GM19193 (cell line): ENCODE measurements around the gene MGAT5.

Source experiments
- POLR2A ChIP-seq: IDR thresholded peaks from 4 replicates; pipeline ENCODE4 v1.6.1; 2011; ENCODE audit not compliant: insufficient read depth, insufficient read length; ENCODE audit errors: extremely low read depth

MGAT5 gene

GRCh38 chr2:134244587-134244986, 9.3 kb upstream of the MGAT5 start:
- TF ChIP-seq POLR2A: no peak

DNA sequence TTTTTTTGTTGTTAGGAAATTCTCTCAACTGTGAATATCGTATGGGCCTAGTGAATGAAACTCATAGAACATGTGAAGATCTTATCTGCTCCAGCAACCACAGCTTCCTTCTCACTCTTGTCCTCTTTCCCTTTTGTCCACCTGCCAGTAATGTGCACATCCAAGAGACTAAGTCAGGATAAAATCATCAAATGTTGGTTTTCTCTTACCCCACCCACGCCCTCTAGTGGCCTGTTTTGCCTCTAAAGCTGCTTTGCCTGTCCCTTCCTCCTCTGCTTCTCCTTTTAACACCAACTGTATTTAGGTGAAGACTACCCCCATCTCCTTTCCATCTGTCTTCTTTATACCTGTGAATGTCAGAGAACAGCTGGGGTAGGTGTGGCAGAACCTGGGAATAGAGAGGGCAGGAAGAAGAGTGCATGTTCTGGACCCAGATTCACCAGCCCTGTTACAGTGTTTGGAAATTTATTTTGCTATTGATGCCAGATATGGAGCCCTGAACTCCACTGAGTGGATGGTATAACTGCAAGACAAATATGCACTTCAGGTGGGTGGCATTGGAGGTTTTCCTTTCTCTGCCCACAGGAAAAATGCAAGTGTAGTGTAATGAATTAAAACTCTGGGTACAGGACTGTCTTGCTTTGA, 8.4 kb upstream of the MGAT5 start:
- TF ChIP-seq POLR2A: no peak

DNA sequence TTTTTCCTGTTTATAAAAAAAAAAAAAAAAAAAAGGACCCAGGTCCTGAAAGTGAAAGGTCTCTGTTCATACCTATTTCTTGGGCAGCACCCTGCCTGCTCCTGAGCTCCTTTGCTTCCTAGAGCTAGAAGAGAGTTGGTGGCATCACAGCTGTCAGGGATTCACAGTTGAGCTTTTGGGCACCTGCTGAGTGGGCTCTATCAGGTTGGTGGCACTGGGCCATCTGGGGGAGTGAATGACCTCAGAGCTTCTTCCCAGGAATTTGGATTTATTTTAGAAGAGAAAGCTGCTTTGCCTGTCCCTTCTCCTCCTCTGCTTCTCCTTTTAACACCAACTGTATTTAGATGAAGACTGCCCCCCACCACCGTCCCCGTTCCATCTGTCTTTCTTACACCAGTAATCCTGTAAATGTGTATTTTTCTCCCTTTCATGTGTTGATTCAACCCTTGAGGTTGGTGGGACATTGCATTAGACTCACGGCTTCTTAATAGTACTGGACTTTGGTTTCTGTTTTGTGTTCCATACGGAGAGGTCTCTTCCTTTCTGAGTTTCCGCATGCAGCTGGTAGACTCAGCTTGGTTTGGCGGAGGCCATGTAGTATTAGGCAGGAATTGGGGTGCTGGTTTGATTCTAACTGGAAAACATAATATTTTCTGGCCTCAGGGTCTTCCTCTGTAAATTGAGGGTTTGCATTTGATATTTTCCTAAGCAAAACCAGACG, 7.6 kb upstream of the MGAT5 start:
- TF ChIP-seq POLR2A: no peak

DNA sequence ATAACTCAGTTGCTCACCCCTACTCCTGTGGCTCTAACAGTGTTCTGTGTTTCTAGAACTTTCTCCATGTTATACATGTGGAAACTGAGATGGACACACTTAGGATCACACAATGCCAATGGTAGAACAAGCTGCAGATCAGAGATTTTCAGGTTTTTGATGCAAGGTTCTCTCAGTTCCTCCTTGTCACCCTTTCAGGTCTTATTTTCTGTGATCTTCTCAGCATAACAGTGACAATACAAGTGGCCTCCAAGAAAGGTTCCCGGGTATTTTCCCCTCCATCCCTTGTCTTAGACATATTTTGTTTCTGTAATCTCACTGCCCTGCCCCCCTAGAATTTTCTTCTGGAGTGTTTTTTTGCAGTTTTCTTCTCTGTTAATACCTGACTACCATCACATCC, 6.2 kb upstream of the MGAT5 start:
- TF ChIP-seq POLR2A: no peak

DNA sequence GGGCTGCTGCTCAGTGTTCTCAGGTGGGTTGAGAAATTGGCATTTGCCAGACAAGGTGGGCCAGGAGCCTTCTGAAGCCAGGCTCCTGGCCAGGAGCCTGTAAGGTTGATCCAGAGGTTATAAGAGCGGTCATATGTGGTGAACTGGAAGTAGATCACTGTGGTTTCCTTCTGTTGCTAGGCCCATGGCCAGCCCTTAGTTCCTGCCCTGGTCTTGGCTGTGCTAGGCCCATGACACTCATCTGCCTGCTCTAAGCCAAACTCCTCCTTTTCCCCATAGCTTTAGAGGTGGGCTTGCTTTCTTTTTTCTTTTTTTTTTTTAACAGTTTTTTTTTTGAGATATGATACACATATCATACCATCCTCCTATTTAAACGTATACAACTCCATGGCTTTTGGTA, 5.0 kb upstream of the MGAT5 start:
- TF ChIP-seq POLR2A: no peak

- no peak for TF ChIP-seq POLR2A
Measured at GRCh38 chr2:134249755-134250154, 4.1 kb upstream of the MGAT5 start.

- TF ChIP-seq POLR2A: no peak
Measured at GRCh38 chr2:134250840-134251461, 2.9 kb upstream of the MGAT5 start.

DNA sequence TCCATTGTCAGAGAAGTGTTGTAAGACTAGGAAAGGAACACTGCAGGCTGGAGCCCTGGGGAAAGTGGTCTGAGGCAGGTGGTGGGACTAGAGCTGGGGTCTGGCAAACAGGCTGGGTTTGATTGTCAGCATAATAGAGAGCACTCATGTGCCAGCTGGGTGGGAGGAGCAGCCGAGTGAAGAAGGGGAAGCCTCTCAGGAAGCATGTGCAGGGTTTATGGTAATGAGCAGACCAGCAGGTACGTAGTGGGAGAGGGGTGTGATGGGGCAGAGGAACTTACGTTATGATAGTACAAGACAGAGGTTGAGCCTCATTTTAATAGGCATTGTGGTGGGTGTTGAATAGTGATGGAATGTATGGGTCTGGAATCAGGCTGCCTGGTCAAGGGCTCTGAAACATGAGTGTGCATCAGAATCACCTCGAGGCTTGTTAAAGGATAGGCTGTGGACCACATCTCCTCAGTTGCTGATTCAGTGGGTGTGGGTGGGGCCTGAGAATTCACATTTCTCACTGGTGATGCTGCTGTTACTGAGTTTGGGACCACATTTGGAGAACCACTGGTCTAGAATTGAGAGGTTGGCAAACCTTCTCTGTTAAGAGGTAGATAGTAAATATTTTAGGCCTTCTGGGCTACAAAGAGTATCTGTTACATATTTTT, 1.7 kb upstream of the MGAT5 start:
- no peak for TF ChIP-seq POLR2A

DNA sequence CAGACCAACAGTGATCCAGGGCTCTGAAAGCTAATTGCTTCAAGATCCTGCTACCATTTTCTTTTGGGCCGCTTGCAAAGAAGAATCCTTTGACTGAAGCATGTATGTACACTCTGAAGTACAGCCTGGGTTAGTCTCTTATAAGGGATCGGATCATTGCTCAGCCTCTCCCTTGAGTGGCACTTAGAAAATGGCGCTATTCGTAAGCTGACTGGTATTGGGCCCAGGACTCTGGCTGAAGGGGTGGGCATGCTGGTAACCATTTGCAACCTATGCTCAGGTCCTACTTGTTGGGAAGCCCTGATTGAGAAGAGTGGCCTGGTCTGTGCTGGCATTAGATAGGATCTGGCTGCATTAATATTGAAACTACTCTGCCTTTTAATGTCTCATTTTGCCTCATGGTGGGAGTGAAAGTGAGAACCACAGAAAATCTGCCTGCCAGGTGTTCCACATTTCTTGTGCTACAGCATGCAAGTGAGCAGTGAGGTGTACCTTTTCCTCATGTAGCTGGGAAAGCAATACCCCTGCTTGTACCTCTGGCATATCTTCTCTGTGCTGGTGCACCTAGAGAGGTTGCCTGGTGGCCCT, 661 bp upstream of the MGAT5 start:
- no peak for TF ChIP-seq POLR2A

DNA sequence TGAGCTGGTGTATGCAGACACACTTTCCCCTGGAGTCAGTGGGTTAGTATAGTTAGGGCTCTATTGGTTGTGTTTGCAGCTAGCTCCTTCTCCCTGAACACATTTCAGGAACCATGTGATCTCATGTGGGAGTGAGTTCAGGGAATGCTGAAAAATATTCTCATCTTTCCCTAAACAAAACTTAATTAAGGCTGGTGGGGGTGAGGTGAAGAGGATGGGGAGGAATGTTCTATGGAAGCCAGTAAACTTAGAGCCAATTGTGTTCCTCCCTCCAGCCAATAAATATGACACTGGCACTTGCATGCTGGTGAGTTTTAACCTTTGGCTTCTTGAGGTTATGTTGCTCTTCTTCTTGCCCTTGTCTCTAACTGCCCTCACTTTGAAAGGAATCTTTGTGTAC, 952 bp downstream of the MGAT5 start:
- TF ChIP-seq POLR2A: no peak

- no peak for TF ChIP-seq POLR2A
Measured at GRCh38 chr2:134256956-134257355, 3.1 kb downstream of the MGAT5 start.

- no peak for TF ChIP-seq POLR2A
Measured at GRCh38 chr2:134257509-134257908, 3.6 kb downstream of the MGAT5 start.

DNA sequence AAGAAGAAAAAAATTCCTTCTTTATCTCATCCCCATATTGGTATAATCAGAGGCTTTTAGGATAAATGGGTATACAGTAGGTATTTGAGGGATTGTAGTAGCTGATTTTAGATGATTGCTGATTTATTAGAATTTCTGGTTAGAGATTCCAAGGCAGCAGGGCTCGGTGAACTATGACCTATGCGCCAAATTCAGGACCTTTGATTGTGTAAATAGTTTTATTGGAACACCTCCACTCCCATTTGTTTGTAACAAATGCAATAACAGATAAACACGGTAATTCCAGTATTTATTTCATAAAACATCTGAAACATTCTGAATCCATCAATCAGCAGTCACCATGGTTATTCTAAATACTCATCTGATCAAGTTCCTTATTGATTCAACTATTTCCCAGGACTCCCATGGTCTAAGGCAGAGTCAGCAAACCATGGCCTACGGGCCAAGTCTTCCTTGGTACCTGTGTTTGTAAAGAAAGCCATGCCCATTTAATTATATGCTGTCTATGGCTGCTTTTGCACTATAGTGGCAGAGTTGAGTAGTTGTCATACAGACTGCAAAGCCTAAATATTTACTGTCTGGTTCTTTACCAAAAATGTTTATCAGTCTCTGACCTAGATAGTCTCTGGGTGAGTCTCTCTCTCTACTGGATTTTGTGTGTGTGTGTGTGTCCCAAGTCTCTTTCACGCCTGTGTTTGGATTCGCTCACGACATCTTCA, 4.3 kb downstream of the MGAT5 start:
- no peak for TF ChIP-seq POLR2A

DNA sequence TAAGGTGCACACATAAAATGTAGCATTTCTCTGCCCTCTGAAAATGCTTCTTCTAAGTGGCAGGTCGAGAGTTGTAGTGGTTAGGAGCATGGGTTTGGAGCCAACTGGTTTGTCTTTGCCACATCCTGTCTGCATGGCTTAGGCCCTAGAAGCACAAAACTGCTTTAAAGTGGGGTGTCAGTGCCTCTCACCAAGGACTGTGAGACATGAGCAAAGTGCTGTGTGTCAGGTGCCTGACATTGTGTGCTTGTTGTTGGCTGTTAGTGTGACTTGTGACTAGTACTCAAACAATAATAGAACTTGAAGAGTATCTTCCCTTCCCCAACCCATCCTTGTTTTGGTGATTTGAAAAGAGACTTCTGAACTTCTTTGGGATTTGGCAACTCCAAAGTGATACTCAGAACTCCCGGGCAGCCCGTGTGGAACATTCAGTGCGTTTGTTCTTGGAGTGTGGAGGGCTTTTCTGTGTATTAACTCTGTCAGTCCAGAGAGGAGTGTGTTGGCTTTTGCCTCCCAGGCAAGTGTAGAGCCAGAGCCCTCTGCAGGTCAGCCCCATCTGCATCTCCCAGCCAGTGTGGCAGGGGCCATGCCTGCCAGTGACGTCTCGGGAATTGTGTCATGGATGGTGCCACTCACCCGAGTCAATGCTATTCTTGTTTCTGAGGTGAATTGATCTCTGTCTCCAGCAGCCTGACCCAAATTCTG, 5.0 kb downstream of the MGAT5 start:
- TF ChIP-seq POLR2A: no peak
